ENCODE data around the gene PODXL2. TPM values are rescaled to one million over a fixed set of nuclear protein-coding genes. Genes with fewer than 3 reads are reported as not detected.

The PODXL2 gene
- total RNA-seq, 2 donors from 2014 or later = 8.3 to 14.2 TPM

DNA sequence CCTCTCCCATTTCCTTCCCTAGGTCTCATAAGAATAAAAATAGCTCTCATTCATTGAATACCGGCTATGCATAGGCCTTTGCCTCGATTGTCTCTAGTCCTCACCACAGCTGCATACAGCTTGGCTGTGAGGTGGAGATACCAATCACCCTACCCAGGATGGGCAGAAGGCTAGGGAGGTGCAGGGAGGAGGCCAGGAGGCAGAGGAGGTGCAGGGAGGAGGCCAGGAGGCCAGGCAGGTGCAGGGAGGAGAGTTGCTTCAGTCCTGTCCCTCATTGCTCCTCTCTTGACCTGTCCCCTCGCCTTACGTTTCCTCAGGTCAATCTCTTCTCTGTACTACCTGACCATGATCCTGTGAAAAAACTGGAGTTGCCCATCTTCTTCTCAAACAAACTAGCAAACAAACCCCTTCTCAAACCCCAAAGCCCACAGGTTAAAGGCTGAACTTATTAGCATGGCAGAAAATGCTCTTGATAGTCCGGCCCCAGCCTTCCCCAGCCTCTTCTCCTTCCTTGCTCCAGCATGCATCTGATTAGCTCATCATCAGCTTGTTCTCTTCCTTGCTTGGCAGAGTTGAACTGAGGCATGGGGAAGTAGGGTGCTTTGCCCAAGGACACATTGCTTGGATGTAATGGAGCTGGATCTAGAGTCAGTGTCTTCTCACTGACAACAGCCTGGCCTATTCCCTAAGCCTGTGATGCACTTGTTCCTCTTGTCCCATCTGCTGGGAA is 15.8 kb downstream of the PODXL2 start:
- TF ChIP-seq POLR2A (IDR thresholded peaks at IDR 0.05) = no peak
- TF ChIP-seq, protein P1, sequence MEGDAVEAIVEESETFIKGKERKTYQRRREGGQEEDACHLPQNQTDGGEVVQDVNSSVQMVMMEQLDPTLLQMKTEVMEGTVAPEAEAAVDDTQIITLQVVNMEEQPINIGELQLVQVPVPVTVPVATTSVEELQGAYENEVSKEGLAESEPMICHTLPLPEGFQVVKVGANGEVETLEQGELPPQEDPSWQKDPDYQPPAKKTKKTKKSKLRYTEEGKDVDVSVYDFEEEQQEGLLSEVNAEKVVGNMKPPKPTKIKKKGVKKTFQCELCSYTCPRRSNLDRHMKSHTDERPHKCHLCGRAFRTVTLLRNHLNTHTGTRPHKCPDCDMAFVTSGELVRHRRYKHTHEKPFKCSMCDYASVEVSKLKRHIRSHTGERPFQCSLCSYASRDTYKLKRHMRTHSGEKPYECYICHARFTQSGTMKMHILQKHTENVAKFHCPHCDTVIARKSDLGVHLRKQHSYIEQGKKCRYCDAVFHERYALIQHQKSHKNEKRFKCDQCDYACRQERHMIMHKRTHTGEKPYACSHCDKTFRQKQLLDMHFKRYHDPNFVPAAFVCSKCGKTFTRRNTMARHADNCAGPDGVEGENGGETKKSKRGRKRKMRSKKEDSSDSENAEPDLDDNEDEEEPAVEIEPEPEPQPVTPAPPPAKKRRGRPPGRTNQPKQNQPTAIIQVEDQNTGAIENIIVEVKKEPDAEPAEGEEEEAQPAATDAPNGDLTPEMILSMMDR (IDR thresholded peaks at IDR 0.05) = no peak

DNA sequence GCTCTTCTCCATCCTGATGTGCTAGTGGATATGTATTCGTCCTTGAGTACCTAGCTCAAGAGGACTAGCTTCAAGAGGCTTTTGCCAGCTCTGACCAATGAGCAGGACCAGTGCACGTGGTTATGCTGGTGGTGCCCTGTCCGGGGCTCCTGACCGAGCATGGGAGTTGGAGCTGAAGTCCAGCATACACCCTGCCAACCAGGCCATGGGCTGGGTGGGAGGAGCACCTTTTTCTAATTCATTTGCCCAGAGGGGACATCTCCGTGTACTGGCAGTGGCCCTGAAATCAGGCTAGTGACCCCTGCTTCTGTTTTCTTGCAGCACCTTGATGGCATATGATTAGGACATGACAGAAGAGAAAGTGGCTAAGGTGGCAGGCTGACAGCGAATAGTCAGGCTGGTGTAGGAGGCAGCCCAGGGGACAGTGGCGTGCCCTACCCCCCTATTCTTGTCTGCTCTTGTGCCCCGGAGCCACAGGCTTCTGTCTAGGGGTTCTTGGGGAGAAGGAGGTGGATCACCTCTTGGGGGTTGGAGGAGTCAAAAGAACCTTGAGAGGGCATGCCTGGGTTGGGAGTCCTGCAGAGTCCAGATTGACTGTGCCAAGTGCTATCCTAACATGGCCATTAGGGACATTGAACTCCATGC is 16.5 kb downstream of the PODXL2 start:
- Histone ChIP-seq H3K27me3 (no peaks in the 10 kb centered on the region), H3K27ac (no peak overlapping the region), H3K36me3 (replicated peaks in 1 of 2; ENCODE audit: insufficient read depth in 1 of 2, low read depth in 2 of 2) (no peaks in the 10 kb centered on the region), H3K4me1 (no peaks in the 10 kb centered on the region), H3K9me3 (no peaks in the 10 kb centered on the region), H3K4me3 (no peak overlapping the region)
- intact Hi-C loops (cut with DNase I) = loop anchor here (5.0 kb wide), 1 partner anchor 187 kb away; no protein-coding TSS in a partner anchor
- ATAC-seq (no peak), DNase-seq (no peak)
- no peak for TF ChIP-seq POLR2A (IDR thresholded peaks at IDR 0.05)
- 87 to 90% methylated on average over 7 to 8 of the region's 8 CpGs for WGBS, 2 donors

More for the DNA sequence above, 15.8 kb downstream of the PODXL2 start:
- no peak overlapping the region for H3K27ac ChIP-seq
- no peaks in the 10 kb centered on the region for H3K9me3 ChIP-seq
- no peaks in the 10 kb centered on the region for H3K36me3 ChIP-seq (replicated peaks in 1 of 2; ENCODE audit: insufficient read depth in 1 of 2, low read depth in 2 of 2)
- WGBS, 2 donors = 84 to 86% methylated on average over 5 of the region's 5 CpGs
- intact Hi-C loops (cut with DNase I) = loop anchor here (5.0 kb wide), 1 partner anchor 187 kb away; no protein-coding TSS in a partner anchor
- no peaks in the 10 kb centered on the region for H3K27me3 ChIP-seq
- H3K4me1 ChIP-seq = no peaks in the 10 kb centered on the region
- ATAC-seq (no peak), DNase-seq (no peak)
- H3K4me3 ChIP-seq = no peak overlapping the region

- Histone ChIP-seq H3K36me3 (replicated peaks in 1 of 2; ENCODE audit: insufficient read depth in 1 of 2, low read depth in 2 of 2) (no peaks in the 10 kb centered on the region), H3K9me3 (no peaks in the 10 kb centered on the region), H3K4me3 (no peak overlapping the region), H3K27me3 (no peaks in the 10 kb centered on the region), H3K27ac (no peak overlapping the region), H3K4me1 (no peaks in the 10 kb centered on the region)
- DNase-seq (no peak), ATAC-seq (no peak)
- intact Hi-C loops (cut with DNase I) = loop anchor here (5.0 kb wide), 1 partner anchor 186 kb away; no protein-coding TSS in a partner anchor
- WGBS, 2 donors = 81 to 83% methylated on average over 7 to 10 of the region's 10 CpGs
- no peak for TF ChIP-seq POLR2A (IDR thresholded peaks at IDR 0.05)
- TF ChIP-seq, protein P1 (IDR thresholded peaks at IDR 0.05) = no peak
Measured at GRCh38 chr3:127646501-127647046, 17.6 kb downstream of the PODXL2 start.

DNA sequence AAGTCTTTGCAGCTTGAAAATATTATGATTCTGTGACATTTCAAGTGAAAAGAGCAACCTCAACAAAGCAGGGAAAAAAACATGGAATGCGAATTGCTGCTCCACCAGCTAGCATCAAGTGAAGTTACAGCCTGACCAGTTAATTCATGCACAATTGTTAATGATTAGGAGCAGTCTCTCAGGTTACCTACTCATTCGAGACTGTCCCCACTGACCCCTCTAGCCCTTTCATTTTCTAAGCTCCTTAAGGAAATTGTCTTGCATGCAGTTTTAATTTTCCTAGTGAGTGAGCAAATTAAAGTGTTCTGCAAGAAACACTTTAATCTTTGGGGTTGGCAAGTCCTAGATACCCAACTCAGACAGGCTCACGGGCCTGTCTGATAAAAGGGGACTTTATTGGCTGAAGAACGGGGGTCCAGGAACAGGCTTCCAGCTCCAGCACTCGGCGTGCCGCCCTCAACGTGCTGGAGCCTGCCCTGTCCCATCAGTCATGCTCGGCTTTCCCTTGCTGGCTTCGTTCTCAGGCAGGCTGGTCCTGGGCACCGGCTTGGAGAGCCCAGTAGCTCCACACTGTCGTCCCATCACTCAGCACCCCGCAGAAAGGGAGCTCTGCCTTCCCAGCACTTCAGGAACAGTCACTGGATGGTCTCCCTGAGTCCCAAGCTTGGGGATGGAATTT is 18.3 kb downstream of the PODXL2 start:
- intact Hi-C loops (cut with DNase I) = loop anchor here (5.0 kb wide), 1 partner anchor 185 kb away; no protein-coding TSS in a partner anchor
- 68 to 78% methylated on average over 6 to 13 of the region's 13 CpGs for WGBS, 2 donors
- Histone ChIP-seq H3K27ac (no peak overlapping the region), H3K9me3 (no peaks in the 10 kb centered on the region), H3K36me3 (replicated peaks in 1 of 2; ENCODE audit: insufficient read depth in 1 of 2, low read depth in 2 of 2) (no peaks in the 10 kb centered on the region), H3K4me3 (no peak overlapping the region), H3K27me3 (no peaks in the 10 kb centered on the region), H3K4me1 (no peaks in the 10 kb centered on the region)
- ATAC-seq = no peak
- no peak for DNase-seq
- TF ChIP-seq, protein P1 (IDR thresholded peaks at IDR 0.05) = no peak

GRCh38 chr3:127647845-127648204 is 18.8 kb downstream of the PODXL2 start:
- H3K27me3 ChIP-seq = no peaks in the 10 kb centered on the region
- no peak overlapping the region for H3K4me3 ChIP-seq
- H3K4me1 ChIP-seq = no peaks in the 10 kb centered on the region
- H3K36me3 ChIP-seq (replicated peaks in 1 of 2; ENCODE audit: insufficient read depth in 1 of 2, low read depth in 2 of 2) = no peaks in the 10 kb centered on the region
- ATAC-seq (no peak), DNase-seq (no peak)
- H3K27ac ChIP-seq = no peak overlapping the region
- no peak for TF ChIP-seq POLR2A (IDR thresholded peaks at IDR 0.05)
- TF ChIP-seq, protein P1 (IDR thresholded peaks at IDR 0.05) = no peak
- H3K9me3 ChIP-seq = no peaks in the 10 kb centered on the region
- intact Hi-C loops (cut with DNase I) = loop anchor here (5.0 kb wide), 1 partner anchor 184 kb away; no protein-coding TSS in a partner anchor
